ENCODE data around the gene PAH.
"Not testable (repeated sequence)": the region's sequence is repeated elsewhere in the genome, so short reads cannot be mapped to it uniquely, and the experiment has no call there.

PAH gene

DNA sequence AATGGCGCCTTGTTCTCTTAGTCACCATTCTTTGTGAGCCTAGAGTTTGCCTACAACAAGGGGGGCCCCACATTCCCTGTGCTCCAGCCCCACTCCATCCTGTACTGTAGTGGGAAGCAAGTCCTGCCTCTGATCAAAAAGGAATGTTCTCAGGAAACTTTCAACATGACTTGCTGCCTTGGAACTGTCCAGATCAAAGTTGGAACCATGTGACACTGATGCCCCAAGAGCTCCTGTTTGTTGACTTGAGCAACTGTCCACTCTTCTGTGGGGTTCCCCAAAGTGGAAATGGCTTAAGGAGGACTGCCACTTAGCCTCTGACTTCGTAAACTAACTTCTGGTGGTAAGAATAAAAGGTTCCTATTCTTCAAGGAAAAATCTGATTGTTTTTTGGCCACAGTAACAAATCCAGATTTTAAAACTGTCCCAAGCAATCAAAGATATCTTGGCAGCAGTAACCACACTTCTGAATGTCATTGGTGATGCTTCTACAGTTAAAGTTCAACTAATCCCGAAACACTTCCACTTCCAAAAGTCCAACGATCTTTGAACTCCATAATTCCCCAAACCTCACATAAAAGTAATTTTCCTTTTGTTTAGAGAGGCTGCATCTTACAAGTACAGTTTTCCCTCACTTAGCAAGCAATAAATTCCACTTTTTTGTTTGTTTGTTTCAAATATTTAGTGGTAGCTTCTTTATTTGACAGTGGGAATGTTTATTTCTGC, 67.2 kb downstream of the PAH start:
- no peak for DNase-seq (ENCODE audit: insufficient read length, low spot score)
- no peak for FAIRE-seq
- TF ChIP-seq POU2F2 (IDR thresholded peaks at IDR 0.05; ENCODE audit: low read depth, low read length) (no peak), SPI1 (IDR thresholded peaks at IDR 0.05; ENCODE audit: low read depth, low read length) (no peak), POLR2A (IDR thresholded peaks at IDR 0.05; ENCODE audit: low read depth, low read length) (no peak), POLR2AphosphoS5 (IDR thresholded peaks at IDR 0.05; ENCODE audit: low read depth, low read length) (no peak), TAF1 (IDR thresholded peaks at IDR 0.05; ENCODE audit: low read depth, low read length) (no peak), PAX5 (IDR thresholded peaks at IDR 0.05; ENCODE audit: insufficient read depth, low read length, severe bottlenecking) (no peak)

- no peak for FAIRE-seq
- no peak for DNase-seq (ENCODE audit: insufficient read length, low spot score)
Measured at GRCh38 chr12:102848832-102849231, 68.2 kb downstream of the PAH start.

GRCh38 chr12:102847131-102847530, 69.9 kb downstream of the PAH start:
- TF ChIP-seq POLR2A (IDR thresholded peaks at IDR 0.05; ENCODE audit: low read depth, low read length), result no peak
- TF ChIP-seq SPI1 (IDR thresholded peaks at IDR 0.05; ENCODE audit: low read depth, low read length), result no peak
- no peak for TF ChIP-seq TAF1 (IDR thresholded peaks at IDR 0.05; ENCODE audit: low read depth, low read length)
- TF ChIP-seq PAX5 (IDR thresholded peaks at IDR 0.05; ENCODE audit: insufficient read depth, low read length, severe bottlenecking), result no peak
- FAIRE-seq, result no peak

More at GRCh38 chr12:102848832-102849231, 68.2 kb downstream of the PAH start:
- no peak for TF ChIP-seq SPI1 (IDR thresholded peaks at IDR 0.05; ENCODE audit: low read depth, low read length)
- TF ChIP-seq POLR2A (IDR thresholded peaks at IDR 0.05; ENCODE audit: low read depth, low read length), result no peak
- TF ChIP-seq PAX5 (IDR thresholded peaks at IDR 0.05; ENCODE audit: insufficient read depth, low read length, severe bottlenecking), result no peak
- TF ChIP-seq POLR2AphosphoS5 (IDR thresholded peaks at IDR 0.05; ENCODE audit: low read depth, low read length), result no peak
- TF ChIP-seq TAF1 (IDR thresholded peaks at IDR 0.05; ENCODE audit: low read depth, low read length), result no peak
- no peak for TF ChIP-seq POU2F2 (IDR thresholded peaks at IDR 0.05; ENCODE audit: low read depth, low read length)

DNA sequence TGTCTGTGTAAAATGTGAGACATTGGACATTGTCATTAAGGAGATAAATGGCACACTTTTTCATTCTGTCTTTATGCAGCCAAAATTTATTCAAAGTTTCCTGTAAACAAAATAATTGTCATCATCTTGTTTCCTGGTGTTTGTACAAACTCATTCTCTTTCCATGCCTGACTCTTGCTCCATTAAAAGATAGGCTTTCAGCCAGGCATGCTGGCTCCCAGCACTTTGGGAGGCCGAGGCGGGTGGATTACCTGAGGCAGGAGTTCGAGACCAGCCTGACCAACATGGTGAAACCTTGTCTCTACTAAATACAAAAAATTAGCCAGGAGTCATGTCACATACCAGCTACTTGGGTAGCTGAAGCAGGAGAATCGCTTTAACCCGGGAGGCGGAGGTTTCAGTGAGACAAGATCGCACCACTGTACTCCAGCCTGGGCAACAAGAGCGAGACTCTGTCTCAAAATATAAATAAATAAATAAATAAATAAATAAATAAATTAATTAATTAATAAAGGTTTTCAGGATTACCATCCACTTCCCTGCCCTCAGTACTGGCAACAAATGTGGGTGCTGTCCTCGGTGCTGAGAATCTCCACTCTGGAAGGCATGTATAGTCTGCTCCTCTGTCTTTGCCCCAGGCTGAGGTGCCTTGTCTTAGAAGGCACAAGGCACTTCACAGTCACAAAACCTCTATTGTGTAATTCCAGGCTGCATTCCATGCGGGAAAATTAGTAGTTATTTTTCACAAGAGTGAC, 83.2 kb downstream of the PAH start:
- DNase-seq (ENCODE audit: insufficient read length, low spot score) (no peak), FAIRE-seq (no peak)
- TF ChIP-seq POLR2A (IDR thresholded peaks at IDR 0.05; ENCODE audit: low read depth, low read length) (no peak), POU2F2 (IDR thresholded peaks at IDR 0.05; ENCODE audit: low read depth, low read length) (no peak), TAF1 (IDR thresholded peaks at IDR 0.05; ENCODE audit: low read depth, low read length) (no peak), PAX5 (IDR thresholded peaks at IDR 0.05; ENCODE audit: insufficient read depth, low read length, severe bottlenecking) (no peak), SPI1 (IDR thresholded peaks at IDR 0.05; ENCODE audit: low read depth, low read length) (no peak), POLR2AphosphoS5 (IDR thresholded peaks at IDR 0.05; ENCODE audit: low read depth, low read length) (no peak)

More at GRCh38 chr12:102847131-102847530, 69.9 kb downstream of the PAH start:
- no peak for DNase-seq (ENCODE audit: insufficient read length, low spot score)

DNA sequence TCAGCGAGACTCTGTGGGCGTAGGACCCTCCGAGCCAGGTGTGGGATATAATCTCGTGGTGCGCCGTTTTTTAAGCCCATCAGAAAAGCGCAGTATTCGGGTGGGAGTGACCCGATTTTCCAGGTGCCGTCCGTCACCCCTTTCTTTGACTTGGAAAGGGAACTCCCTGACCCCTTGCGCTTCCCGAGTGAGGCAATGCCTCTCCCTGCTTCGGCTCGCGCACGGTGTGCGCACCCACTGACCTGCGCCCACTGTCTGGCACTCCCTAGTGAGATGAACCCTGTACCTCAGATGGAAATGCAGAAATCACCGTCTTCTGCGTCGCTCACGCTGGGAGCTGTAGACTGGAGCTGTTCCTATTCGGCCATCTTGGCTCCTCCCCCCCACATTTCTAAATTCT, 84.2 kb downstream of the PAH start:
- FAIRE-seq; DNase-seq (ENCODE audit: insufficient read length, low spot score): not testable (repeated sequence)

DNA sequence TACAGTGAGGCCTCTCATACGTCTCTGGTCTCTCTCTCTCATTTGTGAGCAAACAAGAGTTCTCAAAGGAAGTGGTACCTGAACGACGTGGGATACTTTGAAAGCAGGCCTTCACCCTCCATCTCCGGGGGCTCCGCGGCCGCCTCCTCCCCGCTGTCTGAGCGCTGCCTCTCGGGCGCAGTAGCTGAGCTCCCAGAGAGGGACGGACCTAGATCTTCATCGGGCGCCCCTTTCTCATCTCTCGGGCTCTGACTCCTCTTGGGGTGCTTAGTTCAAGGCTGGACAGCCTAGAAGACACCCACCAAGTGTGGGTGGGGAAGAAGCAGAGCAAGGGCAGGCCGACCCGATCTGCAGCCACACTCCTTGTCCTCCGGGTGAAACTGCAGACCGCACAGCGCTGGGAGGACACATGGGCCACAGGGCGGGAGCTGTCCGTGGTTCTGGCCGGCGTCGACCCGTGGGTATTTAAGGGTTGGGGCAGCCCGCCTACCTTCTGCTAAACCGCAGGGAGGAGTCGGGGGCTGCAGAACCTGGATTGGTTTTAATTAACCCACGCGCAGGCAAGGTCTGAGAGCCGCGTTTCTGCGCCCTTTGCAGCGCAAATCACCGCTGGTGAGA, 92.7 kb downstream of the PAH start:
- TF ChIP-seq POU2F2 (IDR thresholded peaks at IDR 0.05; ENCODE audit: low read depth, low read length) (no peak), PAX5 (IDR thresholded peaks at IDR 0.05; ENCODE audit: insufficient read depth, low read length, severe bottlenecking) (no peak), SPI1 (IDR thresholded peaks at IDR 0.05; ENCODE audit: low read depth, low read length) (no peak), TAF1 (IDR thresholded peaks at IDR 0.05; ENCODE audit: low read depth, low read length) (no peak), POLR2AphosphoS5 (IDR thresholded peaks at IDR 0.05; ENCODE audit: low read depth, low read length) (no peak), POLR2A (IDR thresholded peaks at IDR 0.05; ENCODE audit: low read depth, low read length) (no peak)
- DNase-seq (ENCODE audit: insufficient read length, low spot score) (peak; percentile 16), FAIRE-seq (no peak)

GRCh38 chr12:102821149-102821548, 95.9 kb downstream of the PAH start:
- FAIRE-seq (no peak), DNase-seq (ENCODE audit: insufficient read length, low spot score) (no peak)
- TF ChIP-seq TAF1 (IDR thresholded peaks at IDR 0.05; ENCODE audit: low read depth, low read length) (no peak), POLR2A (IDR thresholded peaks at IDR 0.05; ENCODE audit: low read depth, low read length) (no peak), POU2F2 (IDR thresholded peaks at IDR 0.05; ENCODE audit: low read depth, low read length) (no peak), POLR2AphosphoS5 (IDR thresholded peaks at IDR 0.05; ENCODE audit: low read depth, low read length) (no peak), SPI1 (IDR thresholded peaks at IDR 0.05; ENCODE audit: low read depth, low read length) (no peak), PAX5 (IDR thresholded peaks at IDR 0.05; ENCODE audit: insufficient read depth, low read length, severe bottlenecking) (no peak)

- FAIRE-seq, result no peak
- TF ChIP-seq PAX5 (IDR thresholded peaks at IDR 0.05; ENCODE audit: insufficient read depth, low read length, severe bottlenecking), result no peak
- TF ChIP-seq POLR2AphosphoS5 (IDR thresholded peaks at IDR 0.05; ENCODE audit: low read depth, low read length), result no peak
- no peak for TF ChIP-seq SPI1 (IDR thresholded peaks at IDR 0.05; ENCODE audit: low read depth, low read length)
- TF ChIP-seq TAF1 (IDR thresholded peaks at IDR 0.05; ENCODE audit: low read depth, low read length), result no peak
- TF ChIP-seq POU2F2 (IDR thresholded peaks at IDR 0.05; ENCODE audit: low read depth, low read length), result no peak
- TF ChIP-seq POLR2A (IDR thresholded peaks at IDR 0.05; ENCODE audit: low read depth, low read length), result no peak
Measured at GRCh38 chr12:102816816-102817434, 100.1 kb downstream of the PAH start.

GRCh38 chr12:102814691-102815367, 102.2 kb downstream of the PAH start:
- DNase-seq (ENCODE audit: insufficient read length, low spot score) (no peak), FAIRE-seq (no peak)
- TF ChIP-seq POLR2AphosphoS5 (IDR thresholded peaks at IDR 0.05; ENCODE audit: low read depth, low read length) (no peak), POU2F2 (IDR thresholded peaks at IDR 0.05; ENCODE audit: low read depth, low read length) (no peak), TAF1 (IDR thresholded peaks at IDR 0.05; ENCODE audit: low read depth, low read length) (no peak), POLR2A (IDR thresholded peaks at IDR 0.05; ENCODE audit: low read depth, low read length) (no peak), PAX5 (IDR thresholded peaks at IDR 0.05; ENCODE audit: insufficient read depth, low read length, severe bottlenecking) (no peak), SPI1 (IDR thresholded peaks at IDR 0.05; ENCODE audit: low read depth, low read length) (no peak)

More at GRCh38 chr12:102816816-102817434, 100.1 kb downstream of the PAH start:
- no peak for DNase-seq (ENCODE audit: insufficient read length, low spot score)

All from GM12891 (cell line).